CD4-positive, alpha-beta T cell treated with Interleukin-2 at 100 ng/mL for 4 hours (primary cell): Measurements from ENCODE around the gene DUOX2.
"Not testable (repeated sequence)": the region's sequence is repeated elsewhere in the genome, so short reads cannot be mapped to it uniquely, and the experiment has no call there.

Source experiments
- DNase-seq: peaks from one replicate; pipeline ENCODE4 v3.0.0-alpha.2; 2020; ENCODE audit warnings: low spot score

Gene DUOX2

GRCh38 chr15:45118996-45119395 lies 5.0 kb upstream of the DUOX2 start:
- no peak for DNase-seq

- peak; percentile 84 for DNase-seq
These were observed 4.2 kb upstream of the DUOX2 start for GRCh38 chr15:45118131-45118588.

GRCh38 chr15:45117308-45118130 lies 3.5 kb upstream of the DUOX2 start:
- DNase-seq, result no peak

GRCh38 chr15:45116482-45117307 lies 2.7 kb upstream of the DUOX2 start:
- DNase-seq, result no peak

- DNase-seq, result no peak
These were observed 2.1 kb upstream of the DUOX2 start for GRCh38 chr15:45116006-45116481.

- DNase-seq, result no peak
These were observed 1.4 kb upstream of the DUOX2 start for GRCh38 chr15:45115312-45115820.

- DNase-seq, result no peak
These were observed 746 bp upstream of the DUOX2 start for GRCh38 chr15:45114751-45115085.

- no peak for DNase-seq
These were observed 487 bp downstream of the DUOX2 start for GRCh38 chr15:45113380-45113990.

- no peak for DNase-seq
These were observed 1.2 kb downstream of the DUOX2 start for GRCh38 chr15:45112591-45113379.

GRCh38 chr15:45112143-45112590 lies 1.8 kb downstream of the DUOX2 start:
- DNase-seq, result no peak

- no peak for DNase-seq
These were observed 2.4 kb downstream of the DUOX2 start for GRCh38 chr15:45111390-45112142.

GRCh38 chr15:45110256-45110820 lies 3.6 kb downstream of the DUOX2 start:
- DNase-seq, result no peak

GRCh38 chr15:45107941-45108630 lies 5.9 kb downstream of the DUOX2 start:
- DNase-seq, result no peak

GRCh38 chr15:45106002-45106790 lies 7.8 kb downstream of the DUOX2 start:
- no peak for DNase-seq

- DNase-seq, result no peak
These were observed 8.4 kb downstream of the DUOX2 start for GRCh38 chr15:45105586-45105985.

GRCh38 chr15:45104170-45104569 lies 9.8 kb downstream of the DUOX2 start:
- DNase-seq, result not testable (repeated sequence)

GRCh38 chr15:45102226-45102625 lies 11.7 kb downstream of the DUOX2 start:
- DNase-seq, result no peak

GRCh38 chr15:45101749-45102148 lies 12.2 kb downstream of the DUOX2 start:
- no peak for DNase-seq
